Gastroesophageal sphincter (tissue), 4 donors: Measurements from ENCODE around the gene IMMP2L. TPM values are rescaled to one million over a fixed set of nuclear protein-coding genes. Genes with fewer than 3 reads are reported as not detected.

ENCODE experiments used
- ATAC-seq: fragments of 150-250 bp; one replicate; pipeline ENCODE4 v1.9.1; 2016; ENCODE audit warnings: mild to moderate bottlenecking, moderate library complexity
- H3K27ac ChIP-seq, 4 donors: fragments of 200-600 bp; sonication (generic) in 3 of 4; 1 replicate in 3 of 4; 2 replicates in 1 of 4; pipeline ENCODE4 v1.5.1; 2016 to 2019
- H3K27me3 ChIP-seq: fragments of 200-600 bp; sonication (generic); one replicate; pipeline ENCODE4 v1.5.1; 2019
- H3K36me3 ChIP-seq, 2 donors: fragments of 200-600 bp; sonication (generic); one replicate each; pipeline ENCODE4 v1.5.1; 2019; ENCODE audit warnings: control low read depth in 1 of 2
- H3K4me1 ChIP-seq, 3 donors: fragments of 200-600 bp; sonication (generic); 1 replicate in 2 of 3; 2 replicates in 1 of 3; pipeline ENCODE4 v1.5.1; 2016 to 2019; ENCODE audit warnings: control low read depth in 2 of 3
- H3K4me3 ChIP-seq, 2 donors: fragments of 200-600 bp; sonication (generic); one replicate each; pipeline ENCODE4 v1.5.1; 2019; ENCODE audit warnings: mild to moderate bottlenecking in 1 of 2, moderate library complexity in 1 of 2
- H3K9me3 ChIP-seq, 3 donors: fragments of 200-600 bp; sonication (generic); one replicate each; pipeline ENCODE4 v1.5.1; 2017 to 2019; ENCODE audit warnings: control low read depth in 2 of 3
- CTCF ChIP-seq, 4 experiments: fragments of 200-600 bp in 2 of 4; fragments of 450-650 bp in 2 of 4; sonication (generic) in 1 of 4; IDR thresholded peaks; one replicate each; pipeline ENCODE4 v1.5.1; 2017 to 2019; ENCODE audit warnings: antibody characterized with exemption in 4 of 4, mild to moderate bottlenecking in 2 of 4, moderate library complexity in 2 of 4
- EP300 ChIP-seq: sonication (generic); formaldehyde crosslinking; IDR thresholded peaks from one replicate; pipeline ENCODE4 v1.6.1; 2017; ENCODE audit warnings: antibody characterized with exemption, mild to moderate bottlenecking
- POLR2A ChIP-seq, 2 donors: fragments of 450-650 bp; IDR thresholded peaks; one replicate each; pipeline ENCODE4 v1.6.1; 2017; ENCODE audit warnings: antibody characterized with exemption in 2 of 2, mild to moderate bottlenecking in 2 of 2, moderate library complexity in 1 of 2
- POLR2AphosphoS5 ChIP-seq: sonication (generic); formaldehyde crosslinking; IDR thresholded peaks from one replicate; pipeline ENCODE4 v1.6.1; 2017; ENCODE audit warnings: antibody characterized with exemption
- WGBS, 2 donors: methylation state at CpG; one replicate each; pipeline ENCODE4 v1.1.5; 2018; ENCODE audit warnings: low coverage in 1 of 2; 5-methylcytosine and 5-hydroxymethylcytosine counted together
- total RNA-seq, 4 donors: library from RNA; depleted of rRNA; stranded (reverse); fragments of >200 nt; gene quantifications; one replicate each; pipeline ENCODE4 v1.1.0, GENCODE V29; 2016

Gene IMMP2L
- total RNA-seq, 4 donors from 2014 or later = 13.6 to 38.5 (median 30.1) TPM

- H3K4me1 ChIP-seq = no peaks in the 10 kb centered on the region
- no peaks in the 10 kb centered on the region for H3K27me3 ChIP-seq
- no peak for ATAC-seq
- H3K4me3 ChIP-seq = no peak overlapping the region
- no peak for TF ChIP-seq EP300
- no peak for TF ChIP-seq POLR2A (IDR thresholded peaks at IDR 0.05)
- TF ChIP-seq POLR2AphosphoS5 = no peak
- TF ChIP-seq CTCF (IDR thresholded peaks at IDR 0.05) = no peak
- peaks cover 0 to 3% of the 10 kb centered on the region in 2 donors for H3K36me3 ChIP-seq
- H3K27ac ChIP-seq = no peak overlapping the region
- 19 to 35% methylated on average over 3 of the region's 3 CpGs for WGBS, 2 donors
- H3K9me3 ChIP-seq = no peaks in the 10 kb centered on the region
Measured at GRCh38 chr7:111126987-111127386, 435.3 kb downstream of the IMMP2L start.

DNA sequence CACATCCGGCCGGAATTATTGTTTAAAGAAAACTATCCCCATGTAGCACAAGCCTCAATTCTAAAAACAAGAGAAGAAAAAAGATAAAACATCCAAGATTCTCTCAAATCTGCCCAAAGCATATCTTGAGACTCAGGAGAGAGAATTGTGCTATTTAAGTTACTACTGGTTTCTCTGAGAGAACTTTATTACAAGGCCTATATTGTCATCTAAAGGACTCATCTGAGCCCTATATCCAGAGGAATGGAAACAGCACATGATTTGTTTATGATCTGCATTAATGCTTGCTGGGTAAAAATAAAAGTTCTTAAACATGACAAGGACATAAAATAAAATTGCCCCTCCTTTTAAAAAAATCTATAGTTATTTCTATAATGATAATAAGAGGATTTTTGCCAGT lies 446.3 kb downstream of the IMMP2L start:
- Histone ChIP-seq H3K36me3 (no peaks in the 10 kb centered on the region), H3K4me1 (no peaks in the 10 kb centered on the region), H3K27me3 (no peaks in the 10 kb centered on the region), H3K4me3 (no peak overlapping the region), H3K9me3 (no peaks in the 10 kb centered on the region), H3K27ac (no peak overlapping the region)
- 100% methylated on average over 2 of the region's 2 CpGs; no CpG with 5 or more reads in 1 of the 2 donors for WGBS, 2 donors
- TF ChIP-seq POLR2A (IDR thresholded peaks at IDR 0.05) = no peak
- TF ChIP-seq CTCF (IDR thresholded peaks at IDR 0.05) = no peak
- TF ChIP-seq EP300 = no peak
- TF ChIP-seq POLR2AphosphoS5 = no peak
- ATAC-seq = no peak

GRCh38 chr7:111113263-111114017 lies 448.9 kb downstream of the IMMP2L start:
- H3K4me1 ChIP-seq = peaks cover 0 to 3% (median 0%) of the 10 kb centered on the region in 3 donors
- H3K9me3 ChIP-seq = no peaks in the 10 kb centered on the region
- no peaks in the 10 kb centered on the region for H3K27me3 ChIP-seq
- no peak overlapping the region for H3K4me3 ChIP-seq
- ATAC-seq = no peak
- H3K27ac ChIP-seq = no peak overlapping the region
- TF ChIP-seq POLR2A (IDR thresholded peaks at IDR 0.05) (no peak), CTCF (IDR thresholded peaks at IDR 0.05) (no peak), POLR2AphosphoS5 (no peak), EP300 (no peak)
- WGBS, 2 donors = 14 to 38% methylated on average over 1 of the region's 1 CpG
- H3K36me3 ChIP-seq = no peaks in the 10 kb centered on the region

- no peak overlapping the region for H3K27ac ChIP-seq
- TF ChIP-seq POLR2A (IDR thresholded peaks at IDR 0.05) (no peak), POLR2AphosphoS5 (no peak), EP300 (no peak), CTCF (IDR thresholded peaks at IDR 0.05) (no peak)
- ATAC-seq = no peak
- H3K4me3 ChIP-seq = no peak overlapping the region
- 62 to 70% methylated on average over 2 of the region's 2 CpGs for WGBS, 2 donors
- H3K27me3 ChIP-seq = no peaks in the 10 kb centered on the region
- no peaks in the 10 kb centered on the region for H3K9me3 ChIP-seq
- H3K36me3 ChIP-seq = no peaks in the 10 kb centered on the region
- H3K4me1 ChIP-seq = peaks cover 0 to 13% (median 0%) of the 10 kb centered on the region in 3 donors
Measured at GRCh38 chr7:111112439-111112838, 449.9 kb downstream of the IMMP2L start.

DNA sequence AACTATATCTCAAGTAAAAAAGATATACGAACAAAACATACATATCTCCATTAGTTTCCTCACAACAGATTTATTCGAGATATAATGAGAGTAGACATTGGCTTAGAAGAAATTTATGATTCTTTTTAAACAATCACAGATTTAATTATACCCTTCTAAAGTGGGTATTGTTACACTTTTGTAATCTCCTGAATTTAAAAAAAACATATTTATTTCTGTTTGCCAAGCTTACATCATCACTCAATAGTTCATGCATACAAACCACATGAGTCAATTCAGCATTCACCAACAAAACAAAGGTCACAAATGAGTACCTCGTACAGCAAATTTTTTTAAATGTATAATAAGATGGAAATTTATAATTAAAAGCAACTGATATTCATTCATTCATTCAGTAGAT lies 453.8 kb downstream of the IMMP2L start:
- TF ChIP-seq POLR2AphosphoS5 (no peak), POLR2A (IDR thresholded peaks at IDR 0.05) (no peak), EP300 (no peak), CTCF (IDR thresholded peaks at IDR 0.05) (no peak)
- H3K4me3 ChIP-seq = no peak overlapping the region
- WGBS, 2 donors = 57 to 73% methylated on average over 3 of the region's 3 CpGs
- no peaks in the 10 kb centered on the region for H3K27me3 ChIP-seq
- H3K36me3 ChIP-seq = no peaks in the 10 kb centered on the region
- H3K27ac ChIP-seq = no peak overlapping the region
- ATAC-seq = no peak
- H3K9me3 ChIP-seq = no peaks in the 10 kb centered on the region
- peaks cover 0 to 18% (median 0%) of the 10 kb centered on the region in 3 donors for H3K4me1 ChIP-seq
